ENCODE results near the gene ADAMTSL2. TPM values are rescaled to one million over a fixed set of nuclear protein-coding genes. Genes with fewer than 3 reads are reported as not detected.

ADAMTSL2 gene
- total and polyA plus RNA-seq, 2 of the 13 experiments (the other 11 are each of a cell fraction or from before 2014, with no cell fraction given): 1.9 to 3.8 TPM

GRCh38 chr9:133506653-133507038, 27.9 kb upstream of the ADAMTSL2 start (continued):
- TF ChIP-seq NCOR1 (IDR thresholded peaks at IDR 0.05; ENCODE audit: borderline replicate concordance, low read length): peak; percentile 31; the same call in 1 of the 2 replicates
- no peak; the same call in 1 of the 2 replicates for TF ChIP-seq PRMT3 (CRISPR knock-in tag; IDR thresholded peaks at IDR 0.05; ENCODE audit: borderline replicate concordance, low read depth)
- TF ChIP-seq HMGA1 (CRISPR knock-in tag; conservative IDR thresholded peaks at IDR 0.05): no peak
- peak; percentile 70; the same call in 1 of the 2 replicates for TF ChIP-seq ZBTB42 (CRISPR knock-in tag; IDR thresholded peaks at IDR 0.05)
- TF ChIP-seq, protein P1, sequence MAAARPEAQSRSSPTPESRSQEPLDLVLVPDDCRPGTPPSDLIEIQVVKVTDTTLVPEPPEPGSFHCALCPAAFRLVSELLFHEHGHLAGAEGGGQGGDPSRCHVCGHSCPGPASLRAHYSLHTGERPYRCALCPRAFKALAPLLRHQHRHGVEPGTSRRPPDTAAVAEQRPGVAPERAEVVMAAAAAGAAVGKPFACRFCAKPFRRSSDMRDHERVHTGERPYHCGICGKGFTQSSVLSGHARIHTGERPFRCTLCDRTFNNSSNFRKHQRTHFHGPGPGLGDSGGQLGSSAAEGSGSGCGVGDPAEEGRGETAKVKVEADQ (CRISPR knock-in tag; IDR thresholded peaks at IDR 0.05; ENCODE audit: borderline replicate concordance): no peak
- TF ChIP-seq FLYWCH1 (CRISPR knock-in tag; IDR thresholded peaks at IDR 0.05): no peak
- TF ChIP-seq PHF20 (CRISPR knock-in tag; IDR thresholded peaks at IDR 0.05): no peak
- TF ChIP-seq MYC (CRISPR knock-in tag; IDR thresholded peaks at IDR 0.05; ENCODE audit: borderline replicate concordance): peak; percentile 62; the same call in 1 of the 2 replicates
- no peak for TF ChIP-seq SRY (CRISPR knock-in tag; IDR thresholded peaks at IDR 0.05)
- peak; percentile 73 for TF ChIP-seq HOXA3 (CRISPR knock-in tag; IDR thresholded peaks at IDR 0.05)
- peak; percentile 38; the same call in 1 of the 2 replicates for TF ChIP-seq AHDC1 (CRISPR knock-in tag; IDR thresholded peaks at IDR 0.05; ENCODE audit: borderline replicate concordance)
- TF ChIP-seq ZNF430 (CRISPR knock-in tag; IDR thresholded peaks at IDR 0.05): no peak; the same call in 1 of the 2 replicates
- TF ChIP-seq HDAC2 (CRISPR knock-in tag; IDR thresholded peaks at IDR 0.05): peak; percentile 93
- peak; percentile 80; the same call in 1 of the 2 replicates for TF ChIP-seq ZNF543 (CRISPR knock-in tag; IDR thresholded peaks at IDR 0.05)
- no peak for TF ChIP-seq ZKSCAN5 (CRISPR knock-in tag; IDR thresholded peaks at IDR 0.05)
- peak; percentile 64; the same call in 1 of the 2 replicates for TF ChIP-seq MTA1 (CRISPR knock-in tag; IDR thresholded peaks at IDR 0.05; ENCODE audit: borderline replicate concordance)
- TF ChIP-seq FOXO1 (CRISPR knock-in tag; IDR thresholded peaks at IDR 0.05): 0 out of 2 replicates have a peak, but pooled peaks have one; percentile 39
- no peak for TF ChIP-seq SNAPC4 (CRISPR knock-in tag; IDR thresholded peaks at IDR 0.05)
